Measurements from ENCODE around the gene STRIP2. TPM values are rescaled to one million over a fixed set of nuclear protein-coding genes. Genes with fewer than 3 reads are reported as not detected.
A peak's percentile ranks its signal among the peaks of the same experiment; 100 is the strongest.

Gene STRIP2
- total and polyA plus RNA-seq, 9 of the 15 experiments (the other 6 are each of a cell fraction or from before 2014, with no cell fraction given): 10.1 to 81.8 (median 42.3) TPM

GRCh38 chr7:129436335-129436923, 2.2 kb downstream of the STRIP2 start (continued):
- TF ChIP-seq NCOA1 (IDR thresholded peaks at IDR 0.05; ENCODE audit: low read depth) (peak; percentile 52; the same call in 1 of the 2 replicates), ZNF785 (CRISPR knock-in tag; IDR thresholded peaks at IDR 0.05) (no peak), ZNF76 (CRISPR knock-in tag; IDR thresholded peaks at IDR 0.05; ENCODE audit: borderline replicate concordance) (no peak), FOXK2 (conservative IDR thresholded peaks at IDR 0.05 in 1 of 2, IDR thresholded peaks at IDR 0.05 in 1 of 2; ENCODE audit: low read depth in 2 of 2) (0 out of 4 replicates have a peak, but pooled peaks of 1 of the 2 experiments have one; percentile 13), BCL6 (CRISPR knock-in tag; IDR thresholded peaks at IDR 0.05) (no peak), REST (IDR thresholded peaks at IDR 0.05; ENCODE audit: borderline replicate concordance) (peak; percentile 79), REST (CRISPR knock-in tag; IDR thresholded peaks at IDR 0.05; ENCODE audit: low read depth) (no peak), ZNF263 (CRISPR knock-in tag; IDR thresholded peaks at IDR 0.05; ENCODE audit: borderline replicate concordance) (peak; percentile 33; the same call in 1 of the 2 replicates), POLR2G (IDR thresholded peaks at IDR 0.05; ENCODE audit: low read depth, low read length) (no peak), PHF21A (IDR thresholded peaks at IDR 0.05; ENCODE audit: borderline replicate concordance, low read depth) (no peak), ZNF639 (CRISPR knock-in tag; conservative IDR thresholded peaks at IDR 0.05 in 1 of 2, IDR thresholded peaks at IDR 0.05 in 1 of 2) (no peak), ZNF280B (CRISPR knock-in tag; IDR thresholded peaks at IDR 0.05) (no peak), PHF8 (IDR thresholded peaks at IDR 0.05; ENCODE audit: borderline replicate concordance, low read length) (peak; percentile 17; the same call in 1 of the 2 replicates), HNRNPL (IDR thresholded peaks at IDR 0.05; ENCODE audit: low read depth, low read length) (no peak), MCM2 (IDR thresholded peaks at IDR 0.05; ENCODE audit: low read depth) (no peak), KLF10 (CRISPR knock-in tag; IDR thresholded peaks at IDR 0.05) (no peak), ZBED1 (IDR thresholded peaks at IDR 0.05) (no peak), BACH1 (tag; IDR thresholded peaks at IDR 0.05) (no peak), RBM39 (optimal IDR thresholded peaks at IDR 0.05; ENCODE audit: low read depth, low read length) (peak; percentile 77)

Data from K562 (cell line).